Peyer's patch (tissue), 4 donors: ENCODE data around the gene CTU2. TPM values are rescaled to one million over a fixed set of nuclear protein-coding genes. Genes with fewer than 3 reads are reported as not detected.

Experiments
- DNase-seq, 3 donors: peaks; one replicate each; pipeline ENCODE4 v3.0.0-alpha.2; 2017 to 2019
- H3K27ac ChIP-seq, 4 donors: fragments of 200-600 bp; sonication (generic); one replicate each; pipeline ENCODE4 v1.5.1; 2016 to 2019
- H3K27me3 ChIP-seq, 2 donors: fragments of 200-600 bp; sonication (generic); one replicate each; pipeline ENCODE4 v1.5.1; 2019
- H3K36me3 ChIP-seq, 3 donors: fragments of 200-600 bp; sonication (generic); one replicate each; pipeline ENCODE4 v1.5.1; 2016 to 2019
- H3K4me1 ChIP-seq, 4 donors: fragments of 200-600 bp; sonication (generic); one replicate each; pipeline ENCODE4 v1.5.1; 2016 to 2019
- H3K4me3 ChIP-seq, 4 donors: fragments of 200-600 bp; sonication (generic); 1 replicate in 3 of 4; 2 replicates in 1 of 4; pipeline ENCODE4 v1.5.1; 2016 to 2019; ENCODE audit warnings: mild to moderate bottlenecking in 1 of 4
- H3K9me3 ChIP-seq, 4 donors: fragments of 200-600 bp; sonication (generic); one replicate each; pipeline ENCODE4 v1.5.1; 2016 to 2019; ENCODE audit warnings: mild to moderate bottlenecking in 1 of 4
- CTCF ChIP-seq, 6 experiments: fragments of 450-650 bp in 4 of 6; fragments of 200-600 bp in 2 of 6; sonication (generic) in 1 of 6; IDR thresholded peaks; one replicate each; pipeline ENCODE4 v1.5.1; 2017 to 2019; ENCODE audit warnings: antibody characterized with exemption in 6 of 6, mild to moderate bottlenecking in 3 of 6, moderate library complexity in 1 of 6
- POLR2A ChIP-seq, 2 donors: fragments of 450-650 bp; IDR thresholded peaks; one replicate each; pipeline ENCODE4 v1.5.1; 2017; ENCODE audit warnings: antibody characterized with exemption in 2 of 2, mild to moderate bottlenecking in 2 of 2, moderate library complexity in 2 of 2
- total RNA-seq, 4 donors: library from RNA; depleted of rRNA; stranded (reverse); fragments of >200 nt; gene quantifications; one replicate each; pipeline ENCODE4 v1.1.0, GENCODE V29; 2016

CTU2 gene
- total RNA-seq, 4 donors from 2014 or later, result 3.9 to 25.1 (median 9.3) TPM

- no peak overlapping the region for H3K27ac ChIP-seq
- peaks cover 0 to 97% (median 0%) of the 10 kb centered on the region in 3 donors for H3K36me3 ChIP-seq
- no peaks in the 10 kb centered on the region for H3K4me1 ChIP-seq
- H3K27me3 ChIP-seq, result no peaks in the 10 kb centered on the region
- no peak overlapping the region for H3K4me3 ChIP-seq
- TF ChIP-seq CTCF (IDR thresholded peaks at IDR 0.05) (no peak), POLR2A (IDR thresholded peaks at IDR 0.05) (no peak)
- no peaks in the 10 kb centered on the region for H3K9me3 ChIP-seq
- no peak for DNase-seq
Observed at GRCh38 chr16:88723507-88723887, 17.2 kb downstream of the CTU2 start.

GRCh38 chr16:88723911-88724310, 17.6 kb downstream of the CTU2 start:
- H3K4me3 ChIP-seq, result no peak overlapping the region
- H3K9me3 ChIP-seq, result no peaks in the 10 kb centered on the region
- no peaks in the 10 kb centered on the region for H3K4me1 ChIP-seq
- no peaks in the 10 kb centered on the region for H3K27me3 ChIP-seq
- H3K36me3 ChIP-seq, result peaks cover 0 to 93% (median 0%) of the 10 kb centered on the region in 3 donors
- TF ChIP-seq CTCF (IDR thresholded peaks at IDR 0.05) (no peak), POLR2A (IDR thresholded peaks at IDR 0.05) (no peak)
- no peak for DNase-seq
- H3K27ac ChIP-seq, result no peak overlapping the region

- Histone ChIP-seq H3K4me1 (no peaks in the 10 kb centered on the region), H3K27ac (no peak overlapping the region), H3K36me3 (peaks cover 0 to 82% (median 0%) of the 10 kb centered on the region in 3 donors), H3K27me3 (no peaks in the 10 kb centered on the region), H3K4me3 (no peak overlapping the region), H3K9me3 (no peaks in the 10 kb centered on the region)
- DNase-seq, result no peak
- no peak for TF ChIP-seq CTCF (IDR thresholded peaks at IDR 0.05)
- TF ChIP-seq POLR2A (IDR thresholded peaks at IDR 0.05), result no peak
Observed at GRCh38 chr16:88724855-88725555, 18.7 kb downstream of the CTU2 start.

DNA sequence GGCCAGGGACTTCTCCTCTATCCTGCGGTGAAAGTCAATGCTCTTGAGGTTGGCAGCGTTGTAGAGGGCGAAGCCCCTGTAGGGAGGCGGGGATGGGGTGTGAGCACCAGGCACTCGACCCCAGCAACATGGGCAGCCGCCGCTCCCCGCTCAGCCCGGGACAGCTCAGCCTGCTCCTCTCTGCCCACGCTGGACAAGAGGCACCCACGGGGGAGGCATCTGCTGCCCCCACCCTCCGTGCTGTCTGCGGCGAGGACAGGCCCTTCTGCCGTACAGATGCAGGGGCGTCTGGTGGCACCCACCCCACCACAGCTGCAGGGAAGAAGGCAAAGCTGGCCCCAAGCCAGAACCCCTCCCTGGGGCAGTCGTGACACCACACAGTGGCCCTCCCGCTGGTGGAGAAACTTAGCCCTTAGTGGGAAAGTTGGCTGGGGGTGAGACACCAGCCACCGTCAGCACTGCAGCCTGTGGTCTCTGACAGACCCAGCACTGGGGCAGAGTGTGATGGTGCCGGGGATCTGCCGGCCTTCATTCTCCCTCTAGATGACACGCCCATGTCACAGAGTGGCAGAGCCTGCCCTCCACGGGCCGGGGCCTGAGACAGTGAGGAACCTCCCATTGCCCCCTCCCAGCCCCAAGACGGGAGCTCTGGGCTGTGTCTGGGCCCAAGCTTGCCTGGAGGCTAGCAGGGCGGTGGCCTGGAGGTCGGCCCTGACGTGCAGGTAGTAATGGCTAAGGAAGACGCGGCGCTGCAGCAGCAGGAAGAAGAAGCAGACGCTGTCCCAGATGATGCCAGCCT, 19.5 kb downstream of the CTU2 start:
- no peak for DNase-seq
- H3K27ac ChIP-seq, result no peak overlapping the region
- peaks cover 0 to 76% (median 0%) of the 10 kb centered on the region in 3 donors for H3K36me3 ChIP-seq
- no peaks in the 10 kb centered on the region for H3K27me3 ChIP-seq
- H3K4me1 ChIP-seq, result no peaks in the 10 kb centered on the region
- H3K9me3 ChIP-seq, result no peaks in the 10 kb centered on the region
- TF ChIP-seq CTCF (IDR thresholded peaks at IDR 0.05), result no peak
- no peak for TF ChIP-seq POLR2A (IDR thresholded peaks at IDR 0.05)
- no peak overlapping the region for H3K4me3 ChIP-seq

DNA sequence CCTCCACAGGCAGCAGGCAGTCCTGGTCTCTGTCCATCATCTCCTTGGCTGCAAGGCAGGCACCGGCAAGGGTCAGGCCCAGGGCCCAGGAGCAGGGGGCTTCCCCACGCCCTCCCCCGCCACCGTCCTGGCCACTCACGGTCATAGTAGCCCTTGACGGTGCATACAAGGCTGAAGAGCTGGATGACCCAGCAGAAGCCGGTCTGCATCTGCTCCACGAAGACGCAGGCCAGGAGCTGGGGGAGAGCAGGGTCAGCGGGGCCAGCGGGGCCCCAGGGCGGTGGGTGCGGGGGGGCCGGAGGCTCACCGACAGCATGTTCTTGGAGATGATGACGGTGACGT, 20.1 kb downstream of the CTU2 start:
- DNase-seq, result no peak
- no peak overlapping the region for H3K4me3 ChIP-seq
- TF ChIP-seq POLR2A (IDR thresholded peaks at IDR 0.05) (no peak), CTCF (IDR thresholded peaks at IDR 0.05) (no peak)

More for the DNA sequence above, 20.1 kb downstream of the CTU2 start:
- Histone ChIP-seq H3K27me3 (no peaks in the 10 kb centered on the region), H3K27ac (no peak overlapping the region), H3K9me3 (no peaks in the 10 kb centered on the region), H3K36me3 (peaks cover 0 to 76% (median 0%) of the 10 kb centered on the region in 3 donors), H3K4me1 (no peaks in the 10 kb centered on the region)
